SKM-1 treated with dmso at 0.1 percent for 144 hours (cell line): ENCODE measurements around the gene RBM5.

Source experiments
- DNase-seq: peaks from one replicate; lab custom pipeline; 2025; ENCODE audit not compliant: unreplicated experiment; lab: John Stamatoyannopoulos, UW

Gene RBM5

GRCh38 chr3:50138266-50139200 is 49.8 kb downstream of the RBM5 start:
- DNase-seq = peak; percentile 61

- no peak for DNase-seq
Observed at GRCh38 chr3:50139308-50139707, 50.6 kb downstream of the RBM5 start.

- no peak for DNase-seq
Observed at GRCh38 chr3:50139718-50140423, 51.2 kb downstream of the RBM5 start.

- DNase-seq = no peak
Observed at GRCh38 chr3:50140990-50141389, 52.3 kb downstream of the RBM5 start.

GRCh38 chr3:50146316-50146901 is 57.7 kb downstream of the RBM5 start:
- DNase-seq = no peak

- DNase-seq = no peak
Observed at GRCh38 chr3:50147016-50147415, 58.3 kb downstream of the RBM5 start.

- DNase-seq = no peak
Observed at GRCh38 chr3:50147447-50147846, 58.7 kb downstream of the RBM5 start.

GRCh38 chr3:50147861-50148260 is 59.1 kb downstream of the RBM5 start:
- no peak for DNase-seq

GRCh38 chr3:50150404-50150750 is 61.7 kb downstream of the RBM5 start:
- no peak for DNase-seq

- no peak for DNase-seq
Observed at GRCh38 chr3:50150863-50151686, 62.4 kb downstream of the RBM5 start.

- no peak for DNase-seq
Observed at GRCh38 chr3:50151728-50152127, 63.0 kb downstream of the RBM5 start.

GRCh38 chr3:50153782-50154475 is 65.2 kb downstream of the RBM5 start:
- no peak for DNase-seq

- DNase-seq = no peak
Observed at GRCh38 chr3:50154476-50154839, 65.7 kb downstream of the RBM5 start.

- no peak for DNase-seq
Observed at GRCh38 chr3:50154840-50155490, 66.2 kb downstream of the RBM5 start, which contains the start of gene SEMA3F. Gene SEMA3F, plus strand, starts transcription at chr3:50155324. Its CDS starts 4,299 bp downstream, at chr3:50159623.

GRCh38 chr3:50155491-50155878 is 66.8 kb downstream of the RBM5 start:
- no peak for DNase-seq

GRCh38 chr3:50155891-50156290 is 67.2 kb downstream of the RBM5 start:
- no peak for DNase-seq

- no peak for DNase-seq
Observed at GRCh38 chr3:50156549-50157493, 68.1 kb downstream of the RBM5 start.

GRCh38 chr3:50157827-50158529 is 69.3 kb downstream of the RBM5 start:
- DNase-seq = no peak
